ENCODE data around the gene LYST. TPM values are rescaled to one million over a fixed set of nuclear protein-coding genes. Genes with fewer than 3 reads are reported as not detected.

The LYST gene
- total and polyA plus RNA-seq, 2 experiments from 2014 or later = 3.0 to 6.1 TPM

DNA sequence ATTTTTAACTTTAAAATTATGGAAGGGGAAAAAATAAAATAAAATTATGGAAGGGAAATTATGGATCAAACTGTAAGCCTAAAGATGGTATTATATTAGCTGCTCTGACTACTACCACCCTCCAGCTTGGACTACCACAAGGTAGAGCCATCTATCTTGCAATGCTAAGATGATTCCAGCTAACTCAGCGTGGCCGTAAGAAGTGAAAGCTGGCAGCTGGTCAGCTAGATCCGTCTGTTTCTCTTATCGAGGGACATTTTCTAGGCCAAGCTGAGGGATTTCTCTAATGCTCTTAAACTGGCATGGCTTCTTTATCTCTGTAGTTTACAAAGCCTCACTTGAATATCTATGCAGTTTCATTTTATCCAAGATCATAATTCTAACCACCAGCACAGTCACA is 31.5 kb downstream of the LYST start:
- no peaks in the 10 kb centered on the region for H3K36me3 ChIP-seq (replicated peaks; ENCODE audit: insufficient read depth, low read depth)
- peak overlapping the region; percentile 28 for H3K4me2 ChIP-seq
- H3K4me3 ChIP-seq = no peak overlapping the region
- H3K27ac ChIP-seq = no peak overlapping the region
- H3K27me3 ChIP-seq = no peaks in the 10 kb centered on the region
- no peaks in the 10 kb centered on the region for H3K4me1 ChIP-seq (ENCODE audit: insufficient read depth)
- H4K20me1 ChIP-seq (ENCODE audit: insufficient read depth, poor library complexity, severe bottlenecking) = no peaks in the 10 kb centered on the region
- no peaks in the 10 kb centered on the region for H3K9me3 ChIP-seq (ENCODE audit: low read depth)
- peak; percentile 11 for DNase-seq (ENCODE audit: low spot score)
- H2AFZ ChIP-seq = no peak overlapping the region
- WGBS (ENCODE audit: low lambda C conversion rate, missing lambda C conversion rate) = 60% methylated on average over 4 of the region's 4 CpGs
- no peaks in the 10 kb centered on the region for H3K79me2 ChIP-seq
- no peaks in the 10 kb centered on the region for H3K9me2 ChIP-seq (replicated peaks; ENCODE audit: insufficient read depth)
- TF ChIP-seq, protein P1, sequence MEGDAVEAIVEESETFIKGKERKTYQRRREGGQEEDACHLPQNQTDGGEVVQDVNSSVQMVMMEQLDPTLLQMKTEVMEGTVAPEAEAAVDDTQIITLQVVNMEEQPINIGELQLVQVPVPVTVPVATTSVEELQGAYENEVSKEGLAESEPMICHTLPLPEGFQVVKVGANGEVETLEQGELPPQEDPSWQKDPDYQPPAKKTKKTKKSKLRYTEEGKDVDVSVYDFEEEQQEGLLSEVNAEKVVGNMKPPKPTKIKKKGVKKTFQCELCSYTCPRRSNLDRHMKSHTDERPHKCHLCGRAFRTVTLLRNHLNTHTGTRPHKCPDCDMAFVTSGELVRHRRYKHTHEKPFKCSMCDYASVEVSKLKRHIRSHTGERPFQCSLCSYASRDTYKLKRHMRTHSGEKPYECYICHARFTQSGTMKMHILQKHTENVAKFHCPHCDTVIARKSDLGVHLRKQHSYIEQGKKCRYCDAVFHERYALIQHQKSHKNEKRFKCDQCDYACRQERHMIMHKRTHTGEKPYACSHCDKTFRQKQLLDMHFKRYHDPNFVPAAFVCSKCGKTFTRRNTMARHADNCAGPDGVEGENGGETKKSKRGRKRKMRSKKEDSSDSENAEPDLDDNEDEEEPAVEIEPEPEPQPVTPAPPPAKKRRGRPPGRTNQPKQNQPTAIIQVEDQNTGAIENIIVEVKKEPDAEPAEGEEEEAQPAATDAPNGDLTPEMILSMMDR (IDR thresholded peaks at IDR 0.05; ENCODE audit: poor library complexity) = peak; percentile 5
- TF ChIP-seq EZH2phosphoT487 (IDR thresholded peaks at IDR 0.05; ENCODE audit: low read depth, severe bottlenecking, unreplicated experiment) (no peak), EZH2 (IDR thresholded peaks at IDR 0.05; ENCODE audit: borderline replicate concordance) (no peak)

GRCh38 chr1:235834620-235835019 is 32.1 kb downstream of the LYST start:
- no peak for TF ChIP-seq EZH2phosphoT487 (IDR thresholded peaks at IDR 0.05; ENCODE audit: low read depth, severe bottlenecking, unreplicated experiment)
- TF ChIP-seq, protein P1 (IDR thresholded peaks at IDR 0.05; ENCODE audit: poor library complexity) = no peak
- no peak for TF ChIP-seq EZH2 (IDR thresholded peaks at IDR 0.05; ENCODE audit: borderline replicate concordance)
- Histone ChIP-seq H3K4me3 (no peak overlapping the region), H3K36me3 (replicated peaks; ENCODE audit: insufficient read depth, low read depth) (no peaks in the 10 kb centered on the region), H3K79me2 (no peaks in the 10 kb centered on the region), H3K27ac (no peak overlapping the region), H3K9me3 (ENCODE audit: low read depth) (no peaks in the 10 kb centered on the region), H4K20me1 (ENCODE audit: insufficient read depth, poor library complexity, severe bottlenecking) (no peaks in the 10 kb centered on the region), H3K27me3 (no peaks in the 10 kb centered on the region), H3K4me1 (ENCODE audit: insufficient read depth) (no peaks in the 10 kb centered on the region), H3K4me2 (no peak overlapping the region), H2AFZ (no peak overlapping the region), H3K9me2 (replicated peaks; ENCODE audit: insufficient read depth) (no peaks in the 10 kb centered on the region)
- WGBS (ENCODE audit: low lambda C conversion rate, missing lambda C conversion rate) = 95% methylated on average over 6 of the region's 6 CpGs
- no peak for DNase-seq (ENCODE audit: low spot score)

- H3K79me2 ChIP-seq = no peaks in the 10 kb centered on the region
Measured at GRCh38 chr1:235832011-235832410, 34.7 kb downstream of the LYST start.

More at GRCh38 chr1:235832011-235832410, 34.7 kb downstream of the LYST start:
- DNase-seq (ENCODE audit: low spot score) = no peak
- 84% methylated on average over 2 of the region's 2 CpGs for WGBS (ENCODE audit: low lambda C conversion rate, missing lambda C conversion rate)
- no peaks in the 10 kb centered on the region for H3K9me2 ChIP-seq (replicated peaks; ENCODE audit: insufficient read depth)
- no peak for TF ChIP-seq EZH2 (IDR thresholded peaks at IDR 0.05; ENCODE audit: borderline replicate concordance)
- TF ChIP-seq EZH2phosphoT487 (IDR thresholded peaks at IDR 0.05; ENCODE audit: low read depth, severe bottlenecking, unreplicated experiment) = no peak
- TF ChIP-seq, protein P1 (IDR thresholded peaks at IDR 0.05; ENCODE audit: poor library complexity) = no peak
- no peak overlapping the region for H2AFZ ChIP-seq
- no peaks in the 10 kb centered on the region for H3K27me3 ChIP-seq
- no peaks in the 10 kb centered on the region for H3K9me3 ChIP-seq (ENCODE audit: low read depth)
- no peak overlapping the region for H3K27ac ChIP-seq
- H3K4me2 ChIP-seq = no peak overlapping the region
- no peaks in the 10 kb centered on the region for H4K20me1 ChIP-seq (ENCODE audit: insufficient read depth, poor library complexity, severe bottlenecking)
- H3K4me1 ChIP-seq (ENCODE audit: insufficient read depth) = no peaks in the 10 kb centered on the region
- no peak overlapping the region for H3K4me3 ChIP-seq
- no peaks in the 10 kb centered on the region for H3K36me3 ChIP-seq (replicated peaks; ENCODE audit: insufficient read depth, low read depth)

All from hepatocyte (in vitro differentiated cells).